CD4-positive, alpha-beta T cell treated with Interleukin-17A for 4 hours (primary cell): ENCODE results near the gene NEK7.
"Not testable (repeated sequence)": the region's sequence is repeated elsewhere in the genome, so short reads cannot be mapped to it uniquely, and the experiment has no call there.

Experiments used
- DNase-seq: peaks from one replicate; pipeline ENCODE4 v3.0.0-alpha.2; 2020; ENCODE audit warnings: mixed read lengths

The NEK7 gene

DNA sequence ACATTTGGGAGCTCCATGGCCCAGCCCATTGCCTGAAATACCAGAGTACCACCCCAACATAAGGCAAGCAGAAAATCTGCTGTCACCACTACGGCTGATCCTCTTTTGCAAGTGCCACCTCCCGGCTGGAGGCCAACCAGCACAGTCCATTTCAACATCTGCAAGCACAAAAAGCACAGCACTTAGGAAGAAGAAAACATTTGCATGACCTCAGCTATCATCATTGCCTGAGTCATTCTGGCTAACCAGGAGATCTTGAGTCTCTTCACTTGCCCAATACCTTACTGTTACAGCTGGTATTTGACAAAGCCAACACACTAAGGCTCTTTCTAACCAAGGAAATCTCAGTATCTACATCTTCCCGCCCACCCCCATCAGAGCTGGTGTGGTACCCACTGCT lies 55.9 kb downstream of the NEK7 start:
- no peak for DNase-seq

- DNase-seq, result no peak
Observed at GRCh38 chr1:198214924-198215323, 58.1 kb downstream of the NEK7 start.

DNA sequence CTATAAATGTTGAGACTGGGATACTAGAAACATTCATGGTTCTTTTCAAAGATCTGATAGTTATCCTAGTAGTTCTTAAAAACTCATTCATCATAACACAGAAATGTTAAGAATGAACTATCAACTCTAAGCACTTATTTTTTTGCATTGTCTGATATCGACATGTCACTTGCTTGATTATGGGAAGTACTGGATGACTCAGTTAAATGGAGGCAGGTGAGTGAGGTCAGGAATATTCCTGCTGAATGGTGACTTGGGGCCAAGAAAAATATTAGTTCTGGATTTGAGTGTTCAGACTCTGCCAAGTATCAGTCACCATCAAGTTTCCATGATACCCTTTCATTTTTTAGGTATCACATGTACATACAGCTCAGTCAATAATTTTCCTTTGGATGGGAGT lies 63.6 kb downstream of the NEK7 start:
- no peak for DNase-seq

GRCh38 chr1:198227010-198227409 lies 70.2 kb downstream of the NEK7 start:
- not testable (repeated sequence) for DNase-seq

GRCh38 chr1:198227454-198227853 lies 70.7 kb downstream of the NEK7 start:
- DNase-seq, result not testable (repeated sequence)

DNA sequence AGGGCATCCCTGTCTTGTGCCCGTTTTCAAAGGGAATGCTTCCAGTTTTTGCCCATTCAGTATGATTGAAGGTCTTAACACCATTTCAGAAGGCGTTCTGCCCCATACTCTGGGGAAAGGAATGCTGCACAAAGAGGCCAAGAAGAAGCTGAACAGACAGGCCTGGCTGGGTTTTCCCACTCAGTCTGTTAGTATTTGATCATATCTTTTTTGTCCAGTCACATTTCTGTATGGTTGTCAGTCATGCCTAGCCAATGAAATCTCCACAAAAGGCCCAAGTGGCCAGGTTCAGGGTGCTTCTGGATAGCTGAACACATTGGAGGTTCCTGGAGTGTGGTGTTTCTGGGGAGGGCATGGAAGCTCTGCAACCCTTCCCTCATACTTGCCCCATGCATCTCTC lies 72.1 kb downstream of the NEK7 start:
- DNase-seq, result no peak

DNA sequence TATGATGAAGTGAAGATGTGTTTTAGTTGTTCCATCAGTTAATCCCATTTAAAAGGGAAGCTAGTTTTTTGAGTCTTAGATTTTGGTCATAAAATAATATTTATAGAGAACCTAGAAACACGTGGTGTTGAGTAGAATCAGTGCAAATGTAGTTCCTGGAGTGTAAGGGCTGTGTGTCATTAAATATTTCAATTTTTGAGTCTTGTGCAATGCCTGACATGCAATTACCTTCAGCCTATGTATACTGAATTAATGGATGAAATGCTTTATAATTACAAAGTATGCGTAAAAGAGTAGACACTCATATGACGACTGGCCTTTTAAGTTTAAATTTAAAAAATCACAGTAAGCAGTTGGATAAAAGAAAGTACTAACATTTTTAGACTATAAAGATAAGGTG lies 75.0 kb downstream of the NEK7 start:
- DNase-seq, result no peak

- DNase-seq, result no peak
Observed at GRCh38 chr1:198232378-198232777, 75.6 kb downstream of the NEK7 start.

DNA sequence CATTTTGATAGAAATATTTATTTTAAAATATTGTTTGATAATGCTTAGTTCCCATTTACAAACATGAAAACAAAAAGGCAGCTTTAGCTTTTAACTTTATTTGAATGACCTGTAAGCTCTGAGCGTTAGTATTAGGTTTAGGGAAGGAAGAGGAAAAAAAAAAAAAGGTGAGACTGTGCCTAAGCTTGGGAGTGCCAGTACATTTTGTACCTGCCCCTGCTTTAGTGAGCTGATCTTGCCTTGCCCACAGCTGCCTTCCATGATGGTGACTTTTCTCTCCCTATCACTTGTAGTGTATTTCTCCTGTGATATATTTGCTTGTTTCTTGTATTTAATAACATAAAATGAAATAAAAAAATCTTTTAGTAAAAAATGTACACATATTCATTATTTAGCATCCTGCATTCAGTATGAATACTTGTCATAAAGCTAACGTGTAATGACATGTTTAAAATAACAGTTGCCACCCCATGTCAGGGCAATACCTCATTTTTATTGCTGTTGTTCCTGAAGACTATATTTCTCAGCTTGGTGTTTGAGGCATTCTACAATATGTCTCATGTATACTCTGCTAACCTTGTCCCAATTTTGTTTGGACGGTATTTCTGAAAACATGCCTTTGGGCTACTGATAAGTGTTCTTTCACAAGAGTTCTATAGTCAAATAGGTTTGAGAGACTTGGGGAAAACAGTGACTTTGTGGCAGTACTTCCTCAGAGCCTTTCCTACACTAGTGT lies 76.3 kb downstream of the NEK7 start:
- DNase-seq, result no peak

DNA sequence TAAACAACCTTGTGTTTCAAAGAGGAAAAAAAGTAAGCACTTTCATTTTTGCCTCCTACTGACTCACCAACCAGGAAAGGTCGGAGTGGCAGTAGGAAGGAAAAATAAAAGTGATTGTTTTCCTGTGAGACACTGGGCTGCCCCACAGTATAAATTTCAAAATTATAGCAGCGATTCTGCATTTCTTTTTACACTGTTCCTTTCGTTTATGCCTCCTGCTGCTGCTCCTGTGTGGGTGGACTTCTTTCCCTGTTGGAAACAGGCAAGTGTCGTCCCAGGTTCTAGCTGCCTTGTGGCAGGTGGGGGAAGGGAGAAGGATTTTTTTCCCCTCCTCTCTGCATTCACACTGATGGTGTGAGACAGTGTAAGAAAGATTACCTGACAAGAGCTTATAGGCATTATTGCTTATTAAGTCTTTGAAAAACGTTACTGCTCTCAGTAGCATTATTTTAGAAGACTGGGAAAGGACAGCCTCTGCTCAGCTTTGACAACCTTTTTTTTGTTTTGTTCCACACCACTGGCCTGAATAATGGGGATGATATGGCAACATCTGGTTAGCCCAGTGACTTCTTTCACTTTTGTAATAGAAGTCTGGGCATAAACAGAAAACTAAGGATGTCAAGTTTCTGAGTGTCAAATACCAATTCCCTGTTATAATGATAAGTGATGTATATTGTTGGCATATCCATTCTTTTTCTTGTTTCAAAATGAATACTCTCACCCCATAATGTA lies 77.9 kb downstream of the NEK7 start:
- DNase-seq, result no peak

- no peak for DNase-seq
Observed at GRCh38 chr1:198238121-198238520, 81.3 kb downstream of the NEK7 start.

GRCh38 chr1:198241553-198241952 lies 84.8 kb downstream of the NEK7 start:
- no peak for DNase-seq

GRCh38 chr1:198244772-198245171 lies 88.0 kb downstream of the NEK7 start:
- DNase-seq, result no peak

- DNase-seq, result no peak
Observed at GRCh38 chr1:198245379-198245778, 88.6 kb downstream of the NEK7 start.

- DNase-seq, result no peak
Observed at GRCh38 chr1:198246337-198246736, 89.5 kb downstream of the NEK7 start.

DNA sequence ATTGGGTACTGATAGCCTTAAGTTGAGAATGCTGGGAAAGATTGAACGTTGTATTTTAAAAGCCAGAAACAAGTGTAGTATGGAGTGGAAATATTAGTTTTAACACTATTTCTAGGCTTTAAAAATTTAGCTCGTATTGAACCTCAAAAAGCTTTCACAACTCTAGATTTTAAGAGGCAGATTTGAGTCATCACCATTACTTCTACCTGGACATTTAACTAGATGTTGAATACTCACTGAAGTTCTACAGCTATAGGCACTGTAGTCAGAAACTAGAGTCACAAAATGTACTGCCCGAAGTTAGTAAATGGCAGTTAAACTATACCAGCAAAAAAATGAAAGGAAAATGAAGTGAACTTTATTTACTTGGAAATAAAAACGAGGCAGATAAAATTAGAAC lies 96.5 kb downstream of the NEK7 start:
- no peak for DNase-seq

- DNase-seq, result no peak
Observed at GRCh38 chr1:198253668-198254067, 96.9 kb downstream of the NEK7 start.

DNA sequence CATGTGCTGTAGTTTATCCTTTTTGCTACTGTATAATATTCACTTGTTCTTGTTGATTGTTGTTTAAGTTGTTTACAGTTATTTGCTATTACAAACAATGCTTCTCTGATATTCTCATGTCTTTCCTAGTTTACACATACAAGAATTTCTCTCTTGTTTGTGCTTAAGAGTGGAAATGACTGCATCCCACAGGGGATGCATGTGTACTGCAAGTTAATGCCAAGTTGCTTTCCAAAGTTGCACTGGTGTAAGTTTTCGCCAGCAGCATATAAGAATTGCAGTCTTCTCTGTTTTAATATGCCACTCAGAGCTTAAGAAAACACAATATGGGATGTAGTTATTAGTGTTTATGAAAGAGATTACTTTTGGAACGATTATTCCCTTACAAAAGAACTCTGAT lies 97.7 kb downstream of the NEK7 start:
- no peak for DNase-seq

- DNase-seq, result no peak
Observed at GRCh38 chr1:198254948-198255347, 98.2 kb downstream of the NEK7 start.

DNA sequence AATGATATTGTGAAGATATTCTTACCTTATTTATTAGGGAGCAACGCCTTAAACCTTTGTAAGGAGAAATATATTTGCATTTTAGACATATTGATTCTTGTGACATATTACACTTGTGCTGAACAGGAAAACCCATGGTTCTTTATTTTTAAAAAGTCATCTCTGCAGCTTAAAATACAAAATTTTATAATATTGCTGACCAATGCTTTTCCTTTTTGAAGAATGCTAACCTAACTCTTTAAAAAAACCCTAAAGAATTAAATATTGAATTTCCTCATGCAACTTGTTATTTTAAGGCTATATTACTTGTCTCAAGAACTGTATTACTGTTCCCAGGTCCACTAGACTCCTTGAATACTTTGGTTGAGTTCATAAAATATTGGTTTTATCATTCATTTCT lies 99.0 kb downstream of the NEK7 start:
- no peak for DNase-seq

DNA sequence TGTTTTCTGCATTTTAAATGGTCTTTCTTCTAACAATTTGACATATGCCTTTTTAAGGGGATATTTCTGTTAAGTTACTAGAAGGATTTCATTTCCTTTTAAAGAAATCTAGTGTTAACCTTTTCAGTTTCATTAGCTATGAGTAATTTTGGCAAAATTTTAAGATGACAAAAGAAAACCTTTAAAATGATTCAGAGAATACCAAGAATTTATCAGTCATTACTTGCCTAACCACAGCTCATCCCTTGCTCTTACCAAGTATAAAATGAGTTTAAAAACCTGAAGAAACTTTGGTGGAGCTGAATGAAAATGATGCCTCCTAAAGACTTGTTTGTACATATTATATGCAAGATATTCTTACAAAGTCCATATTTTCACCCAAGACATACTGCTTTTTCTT lies 101.7 kb downstream of the NEK7 start:
- DNase-seq, result no peak

DNA sequence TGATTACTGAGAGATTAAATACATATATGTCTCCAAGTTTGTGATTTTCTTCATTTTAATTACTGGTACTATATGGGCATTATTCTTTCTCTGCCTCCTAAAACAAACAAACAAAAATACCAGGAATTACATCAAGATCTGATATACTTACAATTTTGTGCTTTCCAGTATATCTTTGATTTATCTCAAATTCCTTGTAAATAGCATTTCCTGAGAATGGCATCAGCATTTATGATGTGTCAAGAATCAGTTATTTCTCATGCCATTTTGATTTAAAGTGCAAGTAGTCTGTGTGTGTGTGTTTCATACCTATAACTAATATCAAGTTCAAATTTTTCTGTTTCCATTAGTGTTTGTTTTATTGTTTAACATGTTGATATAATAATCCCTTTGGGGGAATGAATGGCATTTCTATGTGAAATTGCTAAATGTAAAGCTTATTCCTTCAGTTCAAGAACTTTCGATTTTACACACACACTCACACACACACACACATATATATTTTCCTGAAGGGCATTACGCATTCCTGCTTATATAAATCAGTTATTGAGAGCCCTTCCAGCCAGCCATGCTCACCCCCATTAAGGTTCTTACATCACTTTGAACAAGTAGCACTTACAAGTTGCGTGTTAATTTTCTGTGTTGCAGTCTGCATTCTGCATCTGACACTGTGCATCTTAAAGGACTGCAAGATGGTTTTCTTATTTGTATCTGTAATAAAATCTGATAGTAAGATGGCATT lies 102.7 kb downstream of the NEK7 start:
- DNase-seq, result no peak

- DNase-seq, result no peak
Observed at GRCh38 chr1:198261886-198262285, 105.1 kb downstream of the NEK7 start.

GRCh38 chr1:198263186-198263585 lies 106.4 kb downstream of the NEK7 start:
- DNase-seq, result no peak
